NOMO-1 treated with dmso at 0.1 percent for 144 hours (cell line): ENCODE results near the gene INPP4B.

Experiments used
- DNase-seq: peaks from one replicate; lab custom pipeline; 2025; ENCODE audit not compliant: unreplicated experiment; lab: John Stamatoyannopoulos, UW

The INPP4B gene

GRCh38 chr4:142475663-142476062, 370.4 kb downstream of the INPP4B start:
- no peak for DNase-seq

- DNase-seq: no peak
Measured at GRCh38 chr4:142474398-142475087, 371.6 kb downstream of the INPP4B start.

GRCh38 chr4:142473960-142474338, 372.2 kb downstream of the INPP4B start:
- no peak for DNase-seq

- DNase-seq: no peak
Measured at GRCh38 chr4:142473218-142473959, 372.7 kb downstream of the INPP4B start.

GRCh38 chr4:142467088-142467487, 379.0 kb downstream of the INPP4B start:
- DNase-seq: no peak

GRCh38 chr4:142465526-142465925, 380.6 kb downstream of the INPP4B start:
- no peak for DNase-seq

- DNase-seq: no peak
Measured at GRCh38 chr4:142463206-142463605, 382.9 kb downstream of the INPP4B start.

- DNase-seq: no peak
Measured at GRCh38 chr4:142452161-142452855, 393.8 kb downstream of the INPP4B start.

GRCh38 chr4:142449771-142450373, 396.2 kb downstream of the INPP4B start:
- no peak for DNase-seq

- no peak for DNase-seq
Measured at GRCh38 chr4:142447009-142447408, 399.1 kb downstream of the INPP4B start.

GRCh38 chr4:142443469-142443868, 402.6 kb downstream of the INPP4B start:
- DNase-seq: no peak

- DNase-seq: no peak
Measured at GRCh38 chr4:142440093-142440492, 406.0 kb downstream of the INPP4B start.

GRCh38 chr4:142435599-142436235, 410.4 kb downstream of the INPP4B start:
- DNase-seq: no peak

- no peak for DNase-seq
Measured at GRCh38 chr4:142434519-142435224, 411.4 kb downstream of the INPP4B start.

- DNase-seq: no peak
Measured at GRCh38 chr4:142428715-142429114, 417.4 kb downstream of the INPP4B start.

- no peak for DNase-seq
Measured at GRCh38 chr4:142427456-142427855, 418.6 kb downstream of the INPP4B start.

GRCh38 chr4:142423861-142424260, 422.2 kb downstream of the INPP4B start:
- no peak for DNase-seq

- no peak for DNase-seq
Measured at GRCh38 chr4:142420311-142421095, 425.6 kb downstream of the INPP4B start.

- DNase-seq: no peak
Measured at GRCh38 chr4:142419712-142420111, 426.4 kb downstream of the INPP4B start.

GRCh38 chr4:142418697-142419096, 427.4 kb downstream of the INPP4B start:
- DNase-seq: no peak
